OCI-LY1 (cell line): ENCODE data around the gene EHD1.

ENCODE experiments used
- CTCF ChIP-seq: fragments of 200-600 bp; sonication (generic), shearing (Covaris generic); IDR thresholded peaks from 2 replicates; pipeline ENCODE4 v1.5.1; 2017; ENCODE audit warnings: mild to moderate bottlenecking, antibody characterized with exemption, low read length, moderate library complexity, mixed read lengths
- EZH2 ChIP-seq: fragments of 200-600 bp; sonication (generic), shearing (Covaris generic); IDR thresholded peaks from 2 replicates; pipeline ENCODE4 v1.8.0; 2017; ENCODE audit warnings: borderline replicate concordance, mixed run types, mild to moderate bottlenecking, antibody characterized with exemption, low read length, moderate library complexity, mixed read lengths

GRCh38 chr11:64881476-64881875 lies 3.1 kb upstream of the EHD1 start:
- TF ChIP-seq CTCF = no peak
- TF ChIP-seq EZH2 = no peak
